ENCODE results near the gene GPR37L1. TPM values are rescaled to one million over a fixed set of nuclear protein-coding genes. Genes with fewer than 3 reads are reported as not detected.

Gene GPR37L1
- total and polyA plus RNA-seq, 2 of the 4 experiments (the other 2 are of a cell fraction), result 0.02 TPM; not detected in 1

- POLR2A ChIA-PET (ENCODE audit: unreplicated experiment), result no interaction called here
- H3K4me1 ChIP-seq (ENCODE audit: control insufficient read depth, insufficient read depth, low read length), result peaks cover 4% of the 10 kb centered on the region; the same call in 1 of the 2 replicates
- in situ Hi-C loops (cut with MboI; ENCODE audit: low sequenced_read_pairs), result no loop called here
- no peak for TF ChIP-seq SMC3 (IDR thresholded peaks at IDR 0.05; ENCODE audit: low read depth, low read length)
- no peak for TF ChIP-seq USF2 (IDR thresholded peaks at IDR 0.05; ENCODE audit: low read depth, low read length)
- TF ChIP-seq RFX5 (IDR thresholded peaks at IDR 0.05; ENCODE audit: low read depth, low read length), result no peak
- no peak for TF ChIP-seq RCOR1 (IDR thresholded peaks at IDR 0.05; ENCODE audit: insufficient replicate concordance, low read length)
- TF ChIP-seq BHLHE40 (IDR thresholded peaks at IDR 0.05; ENCODE audit: low read depth, low read length), result no peak
- no peak for TF ChIP-seq CTCF (conservative IDR thresholded peaks at IDR 0.05; ENCODE audit: low read depth, low read length)
- no peak for TF ChIP-seq RAD21 (IDR thresholded peaks at IDR 0.05; ENCODE audit: low read length)
- TF ChIP-seq MAFK (IDR thresholded peaks at IDR 0.05; ENCODE audit: low read depth, low read length), result no peak
- TF ChIP-seq FOS (IDR thresholded peaks at IDR 0.05; ENCODE audit: low read depth, low read length), result no peak
- TF ChIP-seq POLR2A (IDR thresholded peaks at IDR 0.05; ENCODE audit: low read depth, low read length), result no peak
- no peak for TF ChIP-seq CEBPB (IDR thresholded peaks at IDR 0.05; ENCODE audit: low read depth, low read length)
- no peak for TF ChIP-seq CHD1 (IDR thresholded peaks at IDR 0.05; ENCODE audit: low read depth, low read length)
- no peak for TF ChIP-seq ELK1 (IDR thresholded peaks at IDR 0.05; ENCODE audit: borderline replicate concordance, low read depth, low read length)
- TF ChIP-seq MXI1 (IDR thresholded peaks at IDR 0.05; ENCODE audit: borderline replicate concordance, low read depth, low read length), result no peak
- no peak for TF ChIP-seq NFE2L2 (IDR thresholded peaks at IDR 0.05; ENCODE audit: low read depth, low read length)
These were observed 17.0 kb upstream of the GPR37L1 start for GRCh38 chr1:202105571-202106339.

More at GRCh38 chr1:202105571-202106339, 17.0 kb upstream of the GPR37L1 start:
- peak; percentile 91 for ATAC-seq (ENCODE audit: low read depth)
- Histone ChIP-seq H3K18ac (ENCODE audit: low read depth, low read length) (no peak overlapping the region), H4K5ac (ENCODE audit: low read depth, low read length) (no peak overlapping the region), H3K4ac (ENCODE audit: low read depth, low read length) (no peak overlapping the region), H3K9me1 (ENCODE audit: insufficient read depth, low read length) (peaks cover 6% of the 10 kb centered on the region; the same call in 1 of the 2 replicates), H4K91ac (ENCODE audit: insufficient read depth, low read depth, low read length) (peak overlapping the region; percentile 9; the same call in 1 of the 2 replicates), H4K20me1 (ENCODE audit: insufficient read depth, low read length) (no peaks in the 10 kb centered on the region), H3K23ac (ENCODE audit: low read depth, low read length) (no peak overlapping the region), H4K8ac (ENCODE audit: low read depth in 2 of 2, low read length in 2 of 2) (peak overlapping the region; percentile 27 to 33; a peak in 2 of 4 replicates), H2AK9ac (replicated peaks; ENCODE audit: low read depth, low read length, poor library complexity) (peak overlapping the region; percentile 19), H3K36me3 (ENCODE audit: control insufficient read depth, insufficient read depth, low read length) (no peaks in the 10 kb centered on the region), H2BK120ac (ENCODE audit: low read depth, low read length) (no peak overlapping the region), H3K4me3 (ENCODE audit: insufficient read depth, low read depth, low read length) (no peak overlapping the region), H2AK5ac (ENCODE audit: low read depth, low read length) (no peak overlapping the region), H2BK15ac (ENCODE audit: low read depth, low read length) (no peak overlapping the region), H2AFZ (replicated peaks; ENCODE audit: low read length, poor library complexity) (peak overlapping the region; percentile 83), H3K9me3 (ENCODE audit: control insufficient read depth, insufficient read depth, low read length) (no peaks in the 10 kb centered on the region), H3K9ac (ENCODE audit: low read depth, low read length) (no peak overlapping the region), H2BK20ac (ENCODE audit: low read depth, low read length) (0 out of 2 replicates have a peak overlapping the region, but pooled peaks have one; percentile 24), H2BK5ac (ENCODE audit: low read depth, low read length, poor library complexity, severe bottlenecking) (no peak overlapping the region), H3K27me3 (ENCODE audit: control insufficient read depth, insufficient read depth, low read length) (no peaks in the 10 kb centered on the region; the same call in 1 of the 2 replicates), H3K27ac (ENCODE audit: insufficient read depth, low read length) (no peak overlapping the region), H3K79me1 (ENCODE audit: low read depth in 1 of 2, low read length in 2 of 2) (no peaks in the 10 kb centered on the region), H3K56ac (ENCODE audit: extremely low read depth, insufficient read depth, low read length) (no peak overlapping the region), H3K4me2 (ENCODE audit: low read depth, low read length) (no peak overlapping the region), H3K14ac (replicated peaks; ENCODE audit: low read depth, low read length) (0 out of 2 replicates have a peak overlapping the region, but pooled peaks have one; percentile 40)
- intact Hi-C loops (cut with micrococcal nuclease) (no loop called here), dilution Hi-C loops (cut with HindIII; ENCODE audit: low sequenced_read_pairs, unreplicated experiment) (no loop called here)
- 57% methylated on average over 2 of the region's 10 CpGs; no CpG with 5 or more reads in 1 of the 2 experiments for WGBS, 2 experiments (ENCODE audit: extremely low coverage in 2 of 2, insufficient read length in 1 of 2)
- DNase-seq, result peak; percentile 59
- CTCF ChIA-PET, result interaction anchor here (0.9 to 1.0 kb wide), 2 partner anchors 19 to 106 kb away, joined by 3 to 4 read pairs; no protein-coding TSS in a partner anchor
- BruUV-seq (replicated peaks), result no TSS peak

All from IMR-90 (cell line).